H54 (cell line): Measurements from ENCODE around the gene TDRD7.

Experiments
- DNase-seq: peaks from one replicate; pipeline ENCODE4 v3.0.0; 2011; ENCODE audit warnings: low spot score, mixed read lengths; ENCODE audit not compliant: insufficient read length
- FAIRE-seq: peaks from 3 replicates; lab custom pipeline; 2011; peaks lifted over from hg19 to GRCh38; lab: Jason Lieb, UNC
- POLR2A ChIP-seq: IDR thresholded peaks from 2 replicates; pipeline ENCODE4 v1.6.1; 2011; ENCODE audit warnings: low read depth, mild to moderate bottlenecking, low read length

Gene TDRD7

GRCh38 chr9:97411789-97412625 lies at the start of gene TDRD7:
Gene TDRD7, plus strand, starts transcription at chr9:97412096. Its CDS starts 16,370 bp downstream, at chr9:97428466.
- peak; percentile 98 for DNase-seq
- TF ChIP-seq POLR2A, result peak; percentile 21; the same call in 1 of the 2 replicates
- peak; percentile 66 for FAIRE-seq

- TF ChIP-seq POLR2A, result no peak
- DNase-seq (peak; percentile 63), FAIRE-seq (no peak)
Observed at GRCh38 chr9:97362777-97363545, 48.9 kb upstream of the TDRD7 start.

GRCh38 chr9:97363661-97364299 lies 48.1 kb upstream of the TDRD7 start:
- FAIRE-seq, result no peak
- no peak for DNase-seq

GRCh38 chr9:97364769-97365490 lies 47.0 kb upstream of the TDRD7 start:
- DNase-seq (no peak), FAIRE-seq (no peak)

More at GRCh38 chr9:97363661-97364299, 48.1 kb upstream of the TDRD7 start:
- no peak for TF ChIP-seq POLR2A

GRCh38 chr9:97365634-97366033 lies 46.3 kb upstream of the TDRD7 start:
- FAIRE-seq (no peak), DNase-seq (no peak)
- TF ChIP-seq POLR2A, result no peak

More at GRCh38 chr9:97364769-97365490, 47.0 kb upstream of the TDRD7 start:
- TF ChIP-seq POLR2A, result no peak

GRCh38 chr9:97366476-97366875 lies 45.4 kb upstream of the TDRD7 start:
- no peak for FAIRE-seq
- DNase-seq, result no peak
- no peak for TF ChIP-seq POLR2A

- TF ChIP-seq POLR2A, result no peak
- FAIRE-seq (no peak), DNase-seq (no peak)
Observed at GRCh38 chr9:97366889-97367288, 45.0 kb upstream of the TDRD7 start.

- no peak for DNase-seq
- FAIRE-seq, result no peak
- TF ChIP-seq POLR2A, result no peak
Observed at GRCh38 chr9:97367729-97368128, 44.2 kb upstream of the TDRD7 start.

GRCh38 chr9:97368964-97369363 lies 42.9 kb upstream of the TDRD7 start:
- TF ChIP-seq POLR2A, result no peak
- FAIRE-seq (no peak), DNase-seq (no peak)

GRCh38 chr9:97372580-97372979 lies 39.3 kb upstream of the TDRD7 start:
- DNase-seq, result no peak

GRCh38 chr9:97373331-97373730 lies 38.6 kb upstream of the TDRD7 start:
- FAIRE-seq (no peak), DNase-seq (no peak)
- no peak for TF ChIP-seq POLR2A

More at GRCh38 chr9:97372580-97372979, 39.3 kb upstream of the TDRD7 start:
- FAIRE-seq, result no peak
- TF ChIP-seq POLR2A, result no peak

- FAIRE-seq, result no peak
- TF ChIP-seq POLR2A, result no peak
- no peak for DNase-seq
Observed at GRCh38 chr9:97374811-97375210, 37.1 kb upstream of the TDRD7 start.

- TF ChIP-seq POLR2A, result no peak
- no peak for FAIRE-seq
Observed at GRCh38 chr9:97376902-97377301, 35.0 kb upstream of the TDRD7 start.

More at GRCh38 chr9:97376902-97377301, 35.0 kb upstream of the TDRD7 start:
- DNase-seq, result no peak
